ENCODE results near the gene BCL2L15. TPM values are rescaled to one million over a fixed set of nuclear protein-coding genes. Genes with fewer than 3 reads are reported as not detected.
A peak's percentile ranks its signal among the peaks of the same experiment; 100 is the strongest.

Gene BCL2L15
- total and polyA plus RNA-seq, 4 donors: 0.04 to 0.70 (median 0.11) TPM

DNA sequence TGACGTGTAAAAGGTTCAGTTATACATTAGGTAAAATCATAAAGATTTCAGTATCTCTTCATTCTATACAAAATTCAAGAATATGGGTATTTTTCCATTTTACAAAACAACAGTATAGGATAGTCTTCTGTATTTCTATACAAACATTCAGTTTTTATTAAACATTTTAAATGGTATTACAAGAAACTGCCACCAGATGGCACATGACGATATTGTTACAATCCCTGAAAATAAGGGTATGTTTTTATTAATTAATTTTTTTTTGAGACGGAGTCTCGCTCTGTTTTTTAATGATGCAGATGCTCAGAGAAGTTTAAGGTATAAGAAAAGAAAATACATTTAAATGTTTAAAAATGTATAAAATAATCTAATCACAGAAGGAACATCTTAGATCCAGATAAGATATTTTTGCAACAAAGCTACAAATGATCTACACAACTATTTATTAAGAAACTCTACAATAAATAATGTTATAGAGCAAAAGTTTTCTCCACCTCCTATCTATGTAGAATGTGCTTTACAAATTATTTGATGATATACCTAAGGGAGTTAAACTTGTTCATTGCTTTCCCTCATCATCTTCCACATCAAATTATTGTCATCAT, 51.6 kb downstream of the BCL2L15 start:
- no peak for DNase-seq (ENCODE audit: low spot score)
- Histone ChIP-seq H3K27ac (ENCODE audit: low read depth in 1 of 2, low read length in 2 of 2) (no peak overlapping the region), H3K9me3 (ENCODE audit: control insufficient read depth in 4 of 4, low read length in 3 of 4) (no peaks in the 10 kb centered on the region), H3K4me3 (ENCODE audit: low read depth in 1 of 3, low read length in 3 of 3) (no peak overlapping the region), H3K9ac (ENCODE audit: low read depth in 1 of 2, low read length in 2 of 2) (no peak overlapping the region), H3K4me1 (ENCODE audit: control insufficient read depth in 4 of 4, insufficient read depth in 4 of 4, low read length in 3 of 4) (no peaks in the 10 kb centered on the region), H3K36me3 (ENCODE audit: control insufficient read depth in 4 of 4, insufficient read depth in 3 of 4, low read depth in 1 of 4, low read length in 3 of 4) (no peaks in the 10 kb centered on the region), H3K27me3 (ENCODE audit: control insufficient read depth in 4 of 4, insufficient read depth in 4 of 4, low read length in 3 of 4) (no peaks in the 10 kb centered on the region)
- WGBS: 13% methylated on average over 4 of the region's 4 CpGs
- TF ChIP-seq, protein P1, sequence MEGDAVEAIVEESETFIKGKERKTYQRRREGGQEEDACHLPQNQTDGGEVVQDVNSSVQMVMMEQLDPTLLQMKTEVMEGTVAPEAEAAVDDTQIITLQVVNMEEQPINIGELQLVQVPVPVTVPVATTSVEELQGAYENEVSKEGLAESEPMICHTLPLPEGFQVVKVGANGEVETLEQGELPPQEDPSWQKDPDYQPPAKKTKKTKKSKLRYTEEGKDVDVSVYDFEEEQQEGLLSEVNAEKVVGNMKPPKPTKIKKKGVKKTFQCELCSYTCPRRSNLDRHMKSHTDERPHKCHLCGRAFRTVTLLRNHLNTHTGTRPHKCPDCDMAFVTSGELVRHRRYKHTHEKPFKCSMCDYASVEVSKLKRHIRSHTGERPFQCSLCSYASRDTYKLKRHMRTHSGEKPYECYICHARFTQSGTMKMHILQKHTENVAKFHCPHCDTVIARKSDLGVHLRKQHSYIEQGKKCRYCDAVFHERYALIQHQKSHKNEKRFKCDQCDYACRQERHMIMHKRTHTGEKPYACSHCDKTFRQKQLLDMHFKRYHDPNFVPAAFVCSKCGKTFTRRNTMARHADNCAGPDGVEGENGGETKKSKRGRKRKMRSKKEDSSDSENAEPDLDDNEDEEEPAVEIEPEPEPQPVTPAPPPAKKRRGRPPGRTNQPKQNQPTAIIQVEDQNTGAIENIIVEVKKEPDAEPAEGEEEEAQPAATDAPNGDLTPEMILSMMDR (IDR thresholded peaks at IDR 0.05; ENCODE audit: low read depth, low read length, missing input control): peak; percentile 42
- TF ChIP-seq EGR1 (IDR thresholded peaks at IDR 0.05; ENCODE audit: low read depth in 2 of 2): no peak
- peak; percentile 76 to 79 for TF ChIP-seq RAD21 (IDR thresholded peaks at IDR 0.05)
- no peak for TF ChIP-seq FOXA1 (IDR thresholded peaks at IDR 0.05)

DNA sequence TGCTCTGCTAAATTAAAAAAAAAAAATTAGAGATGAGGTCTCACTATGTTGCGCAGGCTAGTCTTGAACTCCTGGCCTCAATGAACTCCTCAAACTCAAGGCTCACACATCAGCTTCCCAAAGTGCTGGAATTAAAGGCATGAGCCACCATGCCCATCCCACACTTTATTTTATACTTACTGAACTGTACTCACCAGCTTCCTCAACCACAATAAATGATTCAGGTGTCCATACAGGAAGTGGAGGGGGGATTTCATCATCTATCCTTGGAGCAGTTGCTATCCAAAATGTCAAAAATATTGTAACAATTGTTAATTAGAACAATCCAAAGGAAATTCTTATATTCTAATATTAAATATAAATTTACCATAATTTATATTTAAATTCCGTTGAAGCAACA, 52.7 kb downstream of the BCL2L15 start:
- Histone ChIP-seq H3K9me3 (ENCODE audit: control insufficient read depth in 4 of 4, low read length in 3 of 4) (no peaks in the 10 kb centered on the region), H3K9ac (ENCODE audit: low read depth in 1 of 2, low read length in 2 of 2) (no peak overlapping the region), H3K27me3 (ENCODE audit: control insufficient read depth in 4 of 4, insufficient read depth in 4 of 4, low read length in 3 of 4) (no peaks in the 10 kb centered on the region), H3K27ac (ENCODE audit: low read depth in 1 of 2, low read length in 2 of 2) (no peak overlapping the region), H3K4me1 (ENCODE audit: control insufficient read depth in 4 of 4, insufficient read depth in 4 of 4, low read length in 3 of 4) (no peaks in the 10 kb centered on the region), H3K4me3 (ENCODE audit: low read depth in 1 of 3, low read length in 3 of 3) (no peak overlapping the region), H3K36me3 (ENCODE audit: control insufficient read depth in 4 of 4, insufficient read depth in 3 of 4, low read depth in 1 of 4, low read length in 3 of 4) (no peaks in the 10 kb centered on the region)
- no peak for DNase-seq (ENCODE audit: low spot score)
- WGBS: 96% methylated on average over 2 of the region's 2 CpGs
- TF ChIP-seq, protein P2, sequence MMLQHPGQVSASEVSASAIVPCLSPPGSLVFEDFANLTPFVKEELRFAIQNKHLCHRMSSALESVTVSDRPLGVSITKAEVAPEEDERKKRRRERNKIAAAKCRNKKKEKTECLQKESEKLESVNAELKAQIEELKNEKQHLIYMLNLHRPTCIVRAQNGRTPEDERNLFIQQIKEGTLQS (IDR thresholded peaks at IDR 0.05): no peak
- TF ChIP-seq TAF1 (conservative IDR thresholded peaks at IDR 0.05) (no peak), SP1 (IDR thresholded peaks at IDR 0.05) (no peak), NR2F2 (IDR thresholded peaks at IDR 0.05) (no peak), RXRA (IDR thresholded peaks at IDR 0.05) (no peak)

Other genes starting within 250 kb of the BCL2L15 start
- 10 to 100 TPM in 1 of 2 donors, 1 to 10 TPM in 1; 9.4 to 14.0 TPM for gene PHTF1, start 128.1 kb downstream of the BCL2L15 start, total RNA-seq
- gene PHTF1, start 128.1 kb downstream of the BCL2L15 start, polyA plus RNA-seq: 1 to 10 TPM; 3.2 to 5.2 TPM
- gene RSBN1, start 75.1 kb downstream of the BCL2L15 start, total RNA-seq: 10 to 100 TPM in 1 of 2 donors, 1 to 10 TPM in 1; 7.7 to 11.3 TPM
- gene RSBN1, start 75.1 kb downstream of the BCL2L15 start, polyA plus RNA-seq: 1 to 10 TPM; 2.3 to 3.5 TPM
- gene PTPN22, start 15.9 kb downstream of the BCL2L15 start, total RNA-seq: 1 to 10 TPM; 1.5 to 1.9 TPM
- under 1 TPM; 0.24 to 0.54 TPM for gene PTPN22, start 15.9 kb downstream of the BCL2L15 start, polyA plus RNA-seq
- 10 to 100 TPM in 1 of 2 donors, 1 to 10 TPM in 1; 9.4 to 10.6 TPM for gene AP4B1, start 17.2 kb upstream of the BCL2L15 start, total RNA-seq
- 1 to 10 TPM; 4.3 to 4.6 TPM for gene AP4B1, start 17.2 kb upstream of the BCL2L15 start, polyA plus RNA-seq
- 1 to 10 TPM; 1.0 to 6.6 TPM for gene DCLRE1B, start 17.7 kb upstream of the BCL2L15 start, total RNA-seq
- 1 to 10 TPM in 1 of 2 donors, under 1 TPM in 1; 0.82 to 1.5 TPM for gene DCLRE1B, start 17.7 kb upstream of the BCL2L15 start, polyA plus RNA-seq
- 10 to 100 TPM; 21.0 to 50.2 TPM for gene HIPK1, start 41.7 kb upstream of the BCL2L15 start, total RNA-seq
- 1 to 10 TPM; 8.7 to 9.2 TPM for gene HIPK1, start 41.7 kb upstream of the BCL2L15 start, polyA plus RNA-seq
- gene OLFML3, start 91.9 kb upstream of the BCL2L15 start, total RNA-seq: 10 to 100 TPM; 10.8 to 13.6 TPM
- 10 to 100 TPM in 1 of 2 donors, 1 to 10 TPM in 1; 8.3 to 16.7 TPM for gene OLFML3, start 91.9 kb upstream of the BCL2L15 start, polyA plus RNA-seq

Data from liver (tissue), 9 donors.